Measurements from ENCODE around the gene LMNB1.

DNA sequence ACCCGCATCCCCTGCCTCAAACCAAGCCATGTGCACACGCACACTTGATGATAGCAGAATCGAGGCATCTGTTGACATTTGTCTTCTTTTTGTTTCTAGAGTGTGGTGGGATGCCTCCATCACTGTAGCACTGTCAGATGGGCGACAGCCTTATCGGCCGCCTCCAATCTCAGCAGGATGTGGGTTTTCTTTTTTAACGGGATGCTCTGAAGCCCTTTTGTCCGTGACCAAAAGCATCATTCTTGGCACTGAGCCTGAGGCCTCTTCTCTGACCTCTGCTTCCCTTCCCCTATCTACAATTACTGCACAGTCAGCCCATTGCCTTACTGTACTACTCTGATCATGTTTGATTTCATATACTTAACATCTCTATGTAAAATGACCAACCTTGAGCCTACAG, 78.3 kb downstream of the LMNB1 start:
- TF ChIP-seq, protein P1, sequence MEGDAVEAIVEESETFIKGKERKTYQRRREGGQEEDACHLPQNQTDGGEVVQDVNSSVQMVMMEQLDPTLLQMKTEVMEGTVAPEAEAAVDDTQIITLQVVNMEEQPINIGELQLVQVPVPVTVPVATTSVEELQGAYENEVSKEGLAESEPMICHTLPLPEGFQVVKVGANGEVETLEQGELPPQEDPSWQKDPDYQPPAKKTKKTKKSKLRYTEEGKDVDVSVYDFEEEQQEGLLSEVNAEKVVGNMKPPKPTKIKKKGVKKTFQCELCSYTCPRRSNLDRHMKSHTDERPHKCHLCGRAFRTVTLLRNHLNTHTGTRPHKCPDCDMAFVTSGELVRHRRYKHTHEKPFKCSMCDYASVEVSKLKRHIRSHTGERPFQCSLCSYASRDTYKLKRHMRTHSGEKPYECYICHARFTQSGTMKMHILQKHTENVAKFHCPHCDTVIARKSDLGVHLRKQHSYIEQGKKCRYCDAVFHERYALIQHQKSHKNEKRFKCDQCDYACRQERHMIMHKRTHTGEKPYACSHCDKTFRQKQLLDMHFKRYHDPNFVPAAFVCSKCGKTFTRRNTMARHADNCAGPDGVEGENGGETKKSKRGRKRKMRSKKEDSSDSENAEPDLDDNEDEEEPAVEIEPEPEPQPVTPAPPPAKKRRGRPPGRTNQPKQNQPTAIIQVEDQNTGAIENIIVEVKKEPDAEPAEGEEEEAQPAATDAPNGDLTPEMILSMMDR (IDR thresholded peaks at IDR 0.05; ENCODE audit: borderline replicate concordance, extremely low read depth, low read length, poor library complexity, severe bottlenecking) = no peak
- TF ChIP-seq EZH2 (IDR thresholded peaks at IDR 0.05; ENCODE audit: borderline replicate concordance, low read depth, low read length, severe bottlenecking) = no peak
